Naive B cell (primary cell): ENCODE results near the gene TRIM67. TPM values are rescaled to one million over a fixed set of nuclear protein-coding genes. Genes with fewer than 3 reads are reported as not detected.

Experiments used
- ATAC-seq, 2 donors: fragments of 150-1000 bp; cut with Tn5 transposase; 2 replicates each; pipeline ENCODE4 v1.10.0; 2021; ENCODE audit warnings: low read depth in 2 of 2, mild to moderate bottlenecking in 2 of 2, moderate library complexity in 2 of 2
- DNase-seq: peaks from one replicate; pipeline ENCODE4 v3.0.0; 2022
- H3K27ac Mint-ChIP-seq, 6 donors: one replicate each; pipeline ENCODE4 v1.8.0; 2020 to 2022; ENCODE audit warnings: mild to moderate bottlenecking in 6 of 6, mixed read lengths in 6 of 6, moderate library complexity in 5 of 6, inconsistent platforms in 2 of 6
- H3K27me3 Mint-ChIP-seq, 3 donors: one replicate each; pipeline ENCODE4 v1.8.0; 2021 to 2022; ENCODE audit warnings: mixed read lengths in 3 of 3, mild to moderate bottlenecking in 1 of 3
- H3K36me3 Mint-ChIP-seq, 2 donors: one replicate each; pipeline ENCODE4 v1.8.0; 2020 to 2022; ENCODE audit warnings: mixed read lengths in 2 of 2, inconsistent platforms in 1 of 2, mild to moderate bottlenecking in 1 of 2
- H3K4me1 Mint-ChIP-seq, 3 donors: one replicate each; pipeline ENCODE4 v1.8.0; 2020 to 2022; ENCODE audit warnings: mixed read lengths in 3 of 3, inconsistent platforms in 1 of 3, mild to moderate bottlenecking in 1 of 3, moderate library complexity in 1 of 3
- H3K4me3 Mint-ChIP-seq, 8 donors: one replicate each; pipeline ENCODE4 v1.8.0; 2020 to 2022; ENCODE audit warnings: mild to moderate bottlenecking in 8 of 8, mixed read lengths in 8 of 8, moderate library complexity in 8 of 8, inconsistent platforms in 2 of 8
- H3K9me3 Mint-ChIP-seq, 7 donors: one replicate each; pipeline ENCODE4 v1.8.0; 2020 to 2022; ENCODE audit warnings: mixed read lengths in 7 of 7, mild to moderate bottlenecking in 5 of 7, inconsistent platforms in 2 of 7, moderate library complexity in 1 of 7
- polyA plus RNA-seq, 6 donors: library from polyadenylated mRNA; unstranded; fragments of 300-500 nt; fragmentation: Illumina TruSeq; gene quantifications; one replicate each; pipeline ENCODE4 v1.2.3, GENCODE V29; 2021; ENCODE audit warnings: low read depth in 6 of 6

TRIM67 gene
- polyA plus RNA-seq, 6 donors from 2014 or later: not detected

DNA sequence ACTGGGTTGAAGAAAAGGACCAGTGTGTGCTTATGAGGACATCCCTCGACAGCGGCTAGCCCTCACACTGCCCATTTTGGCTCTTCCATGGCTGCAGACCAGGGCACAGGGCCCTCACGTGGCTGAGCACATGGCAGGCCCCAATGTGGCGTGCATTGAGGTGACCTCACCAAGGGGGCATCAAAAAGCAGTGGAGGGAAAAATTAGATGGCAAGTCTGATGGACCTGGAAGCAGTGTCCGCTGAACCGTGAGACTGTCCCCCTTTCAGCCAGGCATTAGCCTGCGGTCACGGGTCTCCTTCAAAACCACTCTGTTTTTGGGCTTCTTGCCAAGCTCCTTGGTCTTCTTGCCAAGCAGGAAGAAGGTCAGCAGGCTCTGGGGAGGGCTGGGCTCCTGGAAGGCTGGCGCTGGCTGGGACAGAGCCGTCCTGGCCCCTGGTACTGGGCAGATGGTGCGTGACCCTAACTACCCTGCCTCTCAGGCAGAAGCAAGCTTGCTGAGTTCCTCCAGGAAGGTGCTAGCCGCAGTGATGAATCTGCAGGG, 30.8 kb downstream of the TRIM67 start:
- Mint-ChIP-seq H3K27me3 (peaks cover 45 to 67% (median 45%) of the 10 kb centered on the region in 3 donors), H3K4me3 (no peak overlapping the region), H3K36me3 (peaks cover 0 to 5% of the 10 kb centered on the region in 2 donors)

DNA sequence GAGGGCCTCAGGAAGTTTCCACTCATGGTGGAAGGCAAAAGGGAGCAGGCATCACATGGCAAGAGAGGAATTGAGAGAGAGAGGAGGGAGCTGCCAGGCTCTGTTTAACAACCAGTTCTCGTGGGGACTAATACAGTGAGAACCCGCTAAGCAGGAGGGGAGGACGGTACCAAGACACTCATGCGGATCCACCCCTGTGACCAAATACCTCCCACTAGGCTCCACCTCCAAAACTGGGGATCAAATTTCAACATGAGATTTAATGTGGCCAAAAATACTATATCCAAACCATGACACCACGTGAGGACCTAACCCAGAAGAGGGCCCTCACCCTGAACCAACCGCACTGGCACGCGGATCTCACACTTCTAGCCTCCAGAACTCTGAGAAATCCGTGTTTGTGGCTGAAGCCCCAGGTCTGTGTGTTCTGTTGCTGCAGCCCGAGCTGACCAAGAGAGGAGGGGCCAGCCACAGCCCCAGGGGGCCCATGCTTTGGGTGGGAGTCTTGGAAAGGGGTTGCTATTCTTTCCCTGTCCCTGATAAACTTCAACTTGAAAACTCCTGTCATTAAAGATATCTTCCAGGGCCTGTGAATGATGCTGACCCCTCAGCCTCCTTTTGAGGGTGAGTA, 32.0 kb downstream of the TRIM67 start:
- Mint-ChIP-seq H3K27me3 (peaks cover 39 to 67% (median 52%) of the 10 kb centered on the region in 3 donors), H3K9me3 (peaks cover 0 to 12% (median 2%) of the 10 kb centered on the region in 7 donors), H3K4me1 (no peaks in the 10 kb centered on the region), H3K4me3 (no peak overlapping the region), H3K36me3 (peaks cover 0 to 5% of the 10 kb centered on the region in 2 donors), H3K27ac (peak overlapping the region in 1 of 6 donors; percentile 42)
- DNase-seq (no peak), ATAC-seq (no peak)

More for the DNA sequence above, 30.8 kb downstream of the TRIM67 start:
- DNase-seq (no peak), ATAC-seq (no peak)
- Mint-ChIP-seq H3K9me3 (peaks cover 0 to 12% (median 2%) of the 10 kb centered on the region in 7 donors), H3K4me1 (no peaks in the 10 kb centered on the region), H3K27ac (no peak overlapping the region)

DNA sequence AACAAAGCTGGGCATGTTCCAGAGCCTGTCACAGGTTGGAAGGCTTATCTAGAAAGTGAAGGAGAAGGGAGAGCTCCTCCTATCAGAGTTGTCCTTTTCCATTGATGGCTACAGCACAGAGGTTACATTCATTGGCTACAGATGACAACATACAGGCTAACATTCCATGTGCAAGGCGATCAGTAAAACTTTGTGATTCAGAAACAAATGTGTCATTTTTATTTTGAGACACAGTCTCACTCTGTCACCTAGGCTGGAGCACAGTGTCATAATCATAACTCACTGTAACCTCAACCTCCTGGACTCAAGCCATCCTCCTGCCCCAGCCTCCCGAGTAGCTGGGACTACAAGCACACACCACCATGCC, 32.6 kb downstream of the TRIM67 start:
- H3K27me3 Mint-ChIP-seq: peaks cover 34 to 67% (median 53%) of the 10 kb centered on the region in 3 donors
- ATAC-seq (no peak), DNase-seq (no peak)
- H3K4me1 Mint-ChIP-seq: no peaks in the 10 kb centered on the region
- no peak overlapping the region for H3K4me3 Mint-ChIP-seq
- peaks cover 0 to 4% of the 10 kb centered on the region in 2 donors for H3K36me3 Mint-ChIP-seq
- H3K9me3 Mint-ChIP-seq: peaks cover 0 to 7% (median 2%) of the 10 kb centered on the region in 7 donors
- H3K27ac Mint-ChIP-seq: no peak overlapping the region

DNA sequence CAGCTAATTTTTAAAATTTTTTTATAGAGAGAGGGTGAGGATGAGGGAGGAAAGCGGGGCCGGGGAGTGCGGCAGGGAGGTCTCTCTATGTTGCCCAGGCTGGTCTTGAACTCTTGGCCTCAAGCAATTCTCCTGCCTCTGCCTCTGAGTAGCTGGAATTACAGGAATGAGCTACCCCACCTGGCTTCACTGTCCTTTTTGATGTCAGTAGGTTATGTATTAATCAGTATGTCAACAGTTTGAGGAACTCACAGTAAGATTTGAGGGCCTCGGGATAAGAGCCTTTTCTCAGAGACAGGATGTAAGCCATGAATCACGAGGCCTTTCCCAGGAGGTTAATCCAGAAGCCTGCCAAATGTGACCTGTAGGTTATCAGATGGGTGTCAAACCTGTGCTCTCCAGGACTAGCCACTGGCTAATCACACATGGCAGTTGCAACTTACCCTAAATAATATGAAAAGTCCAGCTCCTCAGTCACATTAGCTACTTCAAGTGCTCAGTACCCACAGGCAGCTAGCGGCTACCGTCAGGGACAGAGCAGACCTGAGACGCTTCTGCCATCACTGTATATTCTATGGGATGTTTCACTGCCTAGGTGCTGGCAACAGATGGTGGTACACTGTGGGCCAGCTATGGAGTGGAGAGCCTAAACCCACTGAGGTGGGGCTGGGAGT, 33.1 kb downstream of the TRIM67 start:
- Mint-ChIP-seq H3K36me3 (no peaks in the 10 kb centered on the region), H3K9me3 (peaks cover 0 to 2% (median 0%) of the 10 kb centered on the region in 7 donors), H3K27me3 (peaks cover 38 to 70% (median 55%) of the 10 kb centered on the region in 3 donors), H3K4me1 (no peaks in the 10 kb centered on the region), H3K27ac (no peak overlapping the region), H3K4me3 (no peak overlapping the region)
- DNase-seq (no peak), ATAC-seq (no peak)

DNA sequence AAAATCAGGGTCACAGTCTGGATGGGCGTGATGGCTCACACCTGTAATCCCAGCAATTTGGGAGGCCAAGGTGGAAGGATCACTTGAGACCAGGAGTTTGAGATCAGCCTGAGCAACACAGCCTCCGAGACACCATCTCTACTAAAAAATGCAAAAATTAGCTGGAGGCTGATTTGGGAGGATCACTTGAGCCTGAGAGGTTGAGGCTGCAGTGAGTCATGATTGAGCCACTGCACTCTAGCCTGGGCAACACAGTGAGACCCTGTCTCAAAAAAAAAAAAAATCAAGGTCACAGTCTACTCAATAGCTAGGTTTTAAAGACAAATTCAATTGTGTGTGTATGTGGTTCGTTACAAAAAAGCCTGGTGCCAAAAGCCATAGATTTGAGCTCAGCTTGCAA, 34.4 kb downstream of the TRIM67 start:
- ATAC-seq (no peak), DNase-seq (no peak)
- no peak overlapping the region for H3K27ac Mint-ChIP-seq
- no peaks in the 10 kb centered on the region for H3K4me1 Mint-ChIP-seq
- peaks cover 38 to 71% (median 47%) of the 10 kb centered on the region in 3 donors for H3K27me3 Mint-ChIP-seq
- H3K9me3 Mint-ChIP-seq: peaks cover 0 to 1% (median 0%) of the 10 kb centered on the region in 7 donors
- no peaks in the 10 kb centered on the region for H3K36me3 Mint-ChIP-seq
- no peak overlapping the region for H3K4me3 Mint-ChIP-seq

DNA sequence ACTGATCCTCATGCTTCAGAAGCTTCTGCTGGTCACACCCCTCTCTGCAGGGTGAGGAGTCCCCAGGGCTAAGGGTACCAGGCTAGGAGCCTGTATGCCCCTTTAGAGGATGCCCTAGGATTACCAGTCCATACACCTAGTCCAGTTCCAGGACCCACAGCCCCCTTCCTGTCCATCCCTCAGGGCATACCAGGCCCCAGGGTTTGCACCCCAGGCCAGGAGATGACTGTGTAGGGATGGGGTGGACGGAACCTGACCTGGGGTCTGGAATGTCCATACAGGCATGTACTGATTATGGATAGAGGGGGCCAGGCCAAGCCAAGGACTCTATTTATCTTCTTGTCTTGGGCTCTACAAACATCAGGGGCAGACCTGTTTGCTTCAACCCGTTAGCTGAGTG, 34.9 kb downstream of the TRIM67 start:
- no peak for ATAC-seq
- no peaks in the 10 kb centered on the region for H3K36me3 Mint-ChIP-seq
- DNase-seq: no peak
- no peaks in the 10 kb centered on the region for H3K9me3 Mint-ChIP-seq
- H3K27ac Mint-ChIP-seq: no peak overlapping the region
- H3K27me3 Mint-ChIP-seq: peaks cover 40 to 71% (median 46%) of the 10 kb centered on the region in 3 donors
- H3K4me1 Mint-ChIP-seq: peaks cover 0 to 2% (median under 1%) of the 10 kb centered on the region in 3 donors
- no peak overlapping the region for H3K4me3 Mint-ChIP-seq

DNA sequence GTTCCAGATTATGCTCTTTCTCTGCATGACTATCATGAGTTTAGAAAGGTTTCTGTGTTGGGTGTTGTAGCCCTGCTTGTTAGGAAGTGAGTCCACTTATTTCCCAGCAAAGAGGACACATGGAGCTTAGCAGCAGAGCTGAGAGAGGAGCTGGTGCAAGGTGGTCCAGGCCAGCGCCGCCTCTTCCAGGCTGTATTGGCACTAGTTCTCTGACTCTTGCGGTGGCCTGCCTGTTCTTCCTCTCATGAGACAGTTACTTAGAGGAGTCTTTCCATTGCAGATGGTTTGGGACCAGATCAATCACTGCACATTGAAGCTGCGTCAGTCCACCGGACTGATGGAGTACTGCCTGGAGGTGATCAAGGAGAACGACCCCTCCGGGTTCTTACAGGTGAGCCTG, 38.0 kb downstream of the TRIM67 start:
- Mint-ChIP-seq H3K4me3 (no peak overlapping the region), H3K9me3 (no peaks in the 10 kb centered on the region), H3K36me3 (no peaks in the 10 kb centered on the region), H3K27me3 (peaks cover 46 to 78% (median 61%) of the 10 kb centered on the region in 3 donors), H3K27ac (no peak overlapping the region), H3K4me1 (peaks cover 0 to 9% (median 2%) of the 10 kb centered on the region in 3 donors)
- DNase-seq (no peak), ATAC-seq (no peak)

DNA sequence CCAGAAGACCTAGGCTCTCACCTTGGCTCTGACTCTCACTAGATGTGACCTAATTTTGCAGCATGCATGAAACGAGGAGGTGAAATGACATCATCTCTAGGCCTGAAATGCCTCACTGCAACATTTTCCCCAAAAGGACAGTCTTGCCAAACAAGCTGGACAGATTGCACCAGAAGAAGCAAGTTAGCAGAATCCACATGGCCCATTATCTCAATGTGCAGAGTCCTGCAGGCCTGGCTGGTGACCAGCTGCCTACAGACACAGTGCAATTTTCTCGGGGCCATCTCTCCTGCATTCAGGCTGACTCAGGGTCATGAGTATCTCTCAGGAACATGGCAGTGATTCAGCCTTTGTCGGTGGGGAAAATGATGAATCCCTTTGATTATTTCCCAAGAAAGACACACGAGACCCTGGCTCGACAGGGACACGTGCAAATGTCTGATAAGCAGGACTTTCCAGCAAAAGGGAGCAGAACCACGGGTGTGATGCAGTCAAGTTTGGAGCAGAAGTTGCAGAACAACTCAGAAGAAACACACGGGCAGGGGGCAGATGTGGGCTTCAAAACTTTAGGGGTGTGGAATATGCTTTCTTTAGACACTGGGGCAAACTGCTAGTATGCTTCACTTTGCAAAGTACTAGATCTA, 38.7 kb downstream of the TRIM67 start:
- Mint-ChIP-seq H3K4me3 (no peak overlapping the region), H3K36me3 (no peaks in the 10 kb centered on the region), H3K9me3 (no peaks in the 10 kb centered on the region), H3K27ac (no peak overlapping the region), H3K27me3 (peaks cover 50 to 81% (median 66%) of the 10 kb centered on the region in 3 donors), H3K4me1 (peaks cover 0 to 9% (median 2%) of the 10 kb centered on the region in 3 donors)
- DNase-seq (no peak), ATAC-seq (no peak)

DNA sequence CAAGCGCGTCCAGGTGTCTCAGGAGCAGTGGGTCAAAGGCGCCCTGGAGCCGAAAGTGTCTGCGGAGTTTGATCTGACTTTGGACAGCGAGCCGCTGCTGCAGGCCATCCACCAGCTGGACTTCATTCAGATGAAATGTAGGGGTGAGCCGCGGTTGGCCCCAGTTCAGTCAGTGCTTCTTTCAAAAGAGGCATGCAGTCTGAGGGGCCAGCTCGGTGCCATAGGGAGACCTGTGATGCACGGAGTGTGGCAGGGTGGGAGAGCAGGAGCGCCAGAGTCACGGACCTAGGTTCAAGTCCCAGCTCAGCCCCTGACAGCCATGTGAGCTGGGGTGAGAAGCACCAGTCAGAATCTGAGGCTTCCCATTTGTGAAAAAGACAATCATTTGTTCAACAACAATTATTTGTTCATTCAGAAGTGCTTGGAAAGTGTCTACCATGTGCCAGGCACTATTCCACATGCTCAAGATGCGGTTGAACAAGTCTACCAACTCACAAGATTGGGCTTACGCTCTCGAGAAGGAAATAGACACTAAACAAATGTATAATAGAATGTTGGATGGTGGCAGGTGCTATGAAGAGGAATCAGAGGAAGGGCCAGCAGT, 39.6 kb downstream of the TRIM67 start:
- no peak overlapping the region for H3K4me3 Mint-ChIP-seq
- peaks cover 43 to 73% (median 63%) of the 10 kb centered on the region in 3 donors for H3K27me3 Mint-ChIP-seq
- ATAC-seq (no peak), DNase-seq (no peak)
- H3K9me3 Mint-ChIP-seq: no peaks in the 10 kb centered on the region
- peaks cover 0 to 9% (median 2%) of the 10 kb centered on the region in 3 donors for H3K4me1 Mint-ChIP-seq
- H3K36me3 Mint-ChIP-seq: no peaks in the 10 kb centered on the region
- peak overlapping the region in 2 of 6 donors; percentile 78 to 85 for H3K27ac Mint-ChIP-seq

DNA sequence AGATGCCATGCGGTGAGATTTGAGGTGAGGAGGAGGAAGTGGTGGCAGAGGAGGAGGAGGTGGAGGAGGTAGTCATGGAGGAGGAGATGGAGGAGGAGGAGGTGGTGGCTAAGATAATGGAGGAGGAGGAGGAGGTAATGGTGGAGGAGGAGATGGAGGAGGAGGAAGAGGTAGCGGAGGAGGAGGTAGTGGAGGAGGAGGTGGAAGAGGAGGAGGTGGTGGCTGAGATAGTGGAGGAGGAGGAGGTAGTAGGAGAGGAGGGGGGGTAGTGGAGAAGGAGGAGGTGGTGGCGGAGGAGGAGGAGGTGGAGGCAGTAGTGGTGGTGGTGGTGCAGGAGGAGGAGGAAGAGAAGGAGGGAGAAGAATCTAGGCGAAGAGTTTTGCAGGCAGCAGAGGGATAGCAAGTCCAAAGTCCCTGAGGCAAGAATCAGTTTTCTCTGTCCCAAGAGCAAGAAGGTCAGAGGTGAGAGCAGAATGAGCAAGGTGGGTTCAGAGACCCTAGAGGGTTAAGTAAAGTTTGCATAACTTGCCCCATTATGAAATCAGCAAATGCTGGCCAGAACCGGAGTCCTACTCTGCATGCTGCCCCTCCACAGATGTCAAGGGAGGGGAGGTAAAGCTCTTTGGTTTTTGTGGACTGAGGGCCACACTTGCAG, 40.2 kb downstream of the TRIM67 start:
- Mint-ChIP-seq H3K9me3 (no peaks in the 10 kb centered on the region), H3K27ac (peak overlapping the region in 2 of 6 donors; percentile 78 to 85), H3K27me3 (peaks cover 36 to 71% (median 63%) of the 10 kb centered on the region in 3 donors), H3K4me3 (no peak overlapping the region), H3K36me3 (no peaks in the 10 kb centered on the region), H3K4me1 (peaks cover 0 to 9% (median 2%) of the 10 kb centered on the region in 3 donors)
- DNase-seq (no peak), ATAC-seq (no peak)

DNA sequence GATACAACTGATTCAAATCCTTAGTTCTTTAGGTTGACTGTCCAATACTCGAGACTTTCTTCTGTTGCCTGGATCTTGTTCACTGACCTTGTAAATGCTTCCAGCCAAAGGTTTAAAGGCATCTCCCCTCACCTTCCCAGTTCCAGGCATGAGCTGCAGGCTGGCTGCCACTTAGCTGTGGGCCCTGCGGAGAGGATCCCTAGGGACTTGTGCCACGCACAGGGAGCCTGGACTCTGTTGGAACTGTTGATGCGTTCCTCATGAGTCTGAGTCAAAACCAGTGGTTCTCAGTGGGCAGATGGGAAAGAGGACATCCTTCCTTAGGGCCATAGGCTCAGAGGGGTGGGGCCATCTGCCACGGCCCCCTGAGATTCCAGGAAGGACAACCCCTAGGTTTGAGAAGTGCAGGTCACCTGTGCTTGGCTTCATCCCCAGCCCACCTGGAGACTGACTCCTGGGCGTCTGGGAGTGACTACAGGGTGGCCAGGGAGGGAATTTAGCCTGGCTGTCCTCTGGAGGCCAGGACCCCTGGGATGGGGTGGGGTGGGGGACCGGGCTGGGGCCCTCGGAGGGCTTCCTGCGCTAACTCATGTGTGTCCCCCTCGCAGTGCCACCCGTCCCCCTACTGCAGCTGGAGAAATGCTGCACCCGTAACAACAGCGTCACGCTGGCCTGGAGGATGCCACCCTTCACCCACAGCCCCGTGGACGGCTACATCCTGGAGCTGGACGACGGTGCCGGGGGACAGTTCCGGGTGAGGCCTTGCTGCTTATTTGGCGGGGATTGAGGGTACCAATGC, 41.6 kb downstream of the TRIM67 start:
- H3K36me3 Mint-ChIP-seq: no peaks in the 10 kb centered on the region
- H3K9me3 Mint-ChIP-seq: no peaks in the 10 kb centered on the region
- ATAC-seq (no peak), DNase-seq (no peak)
- H3K27ac Mint-ChIP-seq: no peak overlapping the region
- H3K27me3 Mint-ChIP-seq: peaks cover 28 to 57% (median 52%) of the 10 kb centered on the region in 3 donors
- peaks cover 0 to 9% (median 2%) of the 10 kb centered on the region in 3 donors for H3K4me1 Mint-ChIP-seq
- no peak overlapping the region for H3K4me3 Mint-ChIP-seq

DNA sequence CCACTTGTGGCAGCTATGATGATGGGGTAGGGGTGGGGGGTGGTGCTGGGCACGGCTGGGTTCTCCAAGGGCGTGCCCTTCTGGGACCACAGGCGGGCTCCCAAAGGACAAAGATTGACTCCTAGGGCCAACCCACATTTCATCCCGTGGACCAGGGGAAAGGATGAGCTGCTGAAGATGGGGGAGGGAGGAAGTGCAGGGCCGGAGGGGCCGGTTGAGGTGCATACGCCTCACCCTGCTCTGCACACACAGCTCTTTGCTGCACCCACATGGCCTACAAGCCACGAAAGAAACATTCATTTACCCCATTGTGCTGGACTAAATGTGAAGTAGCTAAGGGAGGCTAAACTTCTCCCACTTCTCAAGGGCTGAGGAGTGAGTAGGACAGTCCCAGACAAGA, 45.0 kb downstream of the TRIM67 start:
- peaks cover 20 to 33% (median 25%) of the 10 kb centered on the region in 3 donors for H3K27me3 Mint-ChIP-seq
- H3K4me3 Mint-ChIP-seq: no peak overlapping the region
- H3K36me3 Mint-ChIP-seq: no peaks in the 10 kb centered on the region
- DNase-seq: no peak
- no peaks in the 10 kb centered on the region for H3K9me3 Mint-ChIP-seq
- ATAC-seq: no peak
- H3K4me1 Mint-ChIP-seq: peaks cover 10 to 14% (median 10%) of the 10 kb centered on the region in 3 donors
- no peak overlapping the region for H3K27ac Mint-ChIP-seq
